Measurements from ENCODE around the gene KCNMA1. TPM values are rescaled to one million over a fixed set of nuclear protein-coding genes. Genes with fewer than 3 reads are reported as not detected.

Gene KCNMA1
- total and polyA plus RNA-seq, 8 donors = 0.92 to 155 (median 54.3) TPM

DNA sequence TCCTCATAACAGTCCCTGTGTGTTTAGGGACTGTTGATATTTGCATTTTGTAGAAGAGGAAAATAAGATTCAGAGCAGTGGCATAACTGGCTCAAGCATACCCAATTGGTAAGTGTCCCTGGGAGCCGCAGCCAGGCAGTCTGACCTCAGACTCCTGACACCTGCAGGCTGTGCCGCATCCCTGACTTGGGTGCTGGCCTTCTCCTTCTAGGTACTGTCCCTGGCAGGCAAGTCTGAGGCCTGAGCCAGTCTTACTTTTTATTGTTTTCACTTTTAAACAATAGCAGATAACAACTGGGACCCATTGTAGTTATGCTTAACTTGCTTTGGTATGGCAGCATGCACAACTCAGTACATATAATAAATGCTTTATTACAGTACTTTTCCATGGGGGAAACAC lies 717.0 kb downstream of the KCNMA1 start:
- Histone ChIP-seq H3K9me3 (no peaks in the 10 kb centered on the region), H3K36me3 (no peaks in the 10 kb centered on the region), H3K4me3 (no peak overlapping the region), H3K27ac (no peak overlapping the region), H3K4me1 (peaks cover 0 to 20% (median 6%) of the 10 kb centered on the region in 4 donors), H3K27me3 (no peaks in the 10 kb centered on the region)
- DNase-seq = no peak
- TF ChIP-seq POLR2A (IDR thresholded peaks at IDR 0.05) (no peak), EP300 (IDR thresholded peaks at IDR 0.05) (no peak), POLR2AphosphoS5 (IDR thresholded peaks at IDR 0.05) (no peak)
- TF ChIP-seq, protein P1, sequence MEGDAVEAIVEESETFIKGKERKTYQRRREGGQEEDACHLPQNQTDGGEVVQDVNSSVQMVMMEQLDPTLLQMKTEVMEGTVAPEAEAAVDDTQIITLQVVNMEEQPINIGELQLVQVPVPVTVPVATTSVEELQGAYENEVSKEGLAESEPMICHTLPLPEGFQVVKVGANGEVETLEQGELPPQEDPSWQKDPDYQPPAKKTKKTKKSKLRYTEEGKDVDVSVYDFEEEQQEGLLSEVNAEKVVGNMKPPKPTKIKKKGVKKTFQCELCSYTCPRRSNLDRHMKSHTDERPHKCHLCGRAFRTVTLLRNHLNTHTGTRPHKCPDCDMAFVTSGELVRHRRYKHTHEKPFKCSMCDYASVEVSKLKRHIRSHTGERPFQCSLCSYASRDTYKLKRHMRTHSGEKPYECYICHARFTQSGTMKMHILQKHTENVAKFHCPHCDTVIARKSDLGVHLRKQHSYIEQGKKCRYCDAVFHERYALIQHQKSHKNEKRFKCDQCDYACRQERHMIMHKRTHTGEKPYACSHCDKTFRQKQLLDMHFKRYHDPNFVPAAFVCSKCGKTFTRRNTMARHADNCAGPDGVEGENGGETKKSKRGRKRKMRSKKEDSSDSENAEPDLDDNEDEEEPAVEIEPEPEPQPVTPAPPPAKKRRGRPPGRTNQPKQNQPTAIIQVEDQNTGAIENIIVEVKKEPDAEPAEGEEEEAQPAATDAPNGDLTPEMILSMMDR (IDR thresholded peaks at IDR 0.05) = no peak
- WGBS, 5 donors = 92 to 100% (median 95%) methylated on average over 2 of the region's 2 CpGs
- intact Hi-C loops (cut with DNase I; ENCODE audit: low total_unique reads) = no loop called here

DNA sequence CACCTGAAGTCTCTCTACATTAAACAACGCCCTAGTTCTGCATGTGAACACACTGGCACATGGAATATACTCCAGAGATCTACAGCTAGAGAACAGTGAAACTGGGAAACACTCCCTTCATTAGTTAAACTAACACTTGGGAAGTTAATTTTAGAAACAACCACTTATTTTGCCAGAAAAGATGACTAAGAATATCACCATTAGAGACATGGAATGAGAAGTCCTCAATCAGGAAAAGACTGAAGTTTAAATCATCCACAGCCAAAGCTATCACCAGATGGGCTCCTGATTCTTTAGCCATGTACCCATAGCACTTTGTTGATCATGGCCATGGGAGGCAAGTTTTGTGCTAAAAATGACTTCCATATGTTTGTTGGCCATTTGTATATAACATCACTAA lies 719.5 kb downstream of the KCNMA1 start:
- intact Hi-C loops (cut with DNase I; ENCODE audit: low total_unique reads) = no loop called here
- no peak overlapping the region for H3K4me3 ChIP-seq
- peaks cover 0 to 20% (median 6%) of the 10 kb centered on the region in 4 donors for H3K4me1 ChIP-seq
- no peaks in the 10 kb centered on the region for H3K36me3 ChIP-seq
- TF ChIP-seq EP300 (IDR thresholded peaks at IDR 0.05) (no peak), POLR2A (IDR thresholded peaks at IDR 0.05) (no peak), POLR2AphosphoS5 (IDR thresholded peaks at IDR 0.05) (no peak)
- TF ChIP-seq, protein P1 (IDR thresholded peaks at IDR 0.05) = no peak
- DNase-seq = no peak
- no peak overlapping the region for H3K27ac ChIP-seq
- H3K9me3 ChIP-seq = no peaks in the 10 kb centered on the region
- 65 to 89% (median 85%) methylated on average over 1 of the region's 1 CpG for WGBS, 5 donors
- H3K27me3 ChIP-seq = no peaks in the 10 kb centered on the region

DNA sequence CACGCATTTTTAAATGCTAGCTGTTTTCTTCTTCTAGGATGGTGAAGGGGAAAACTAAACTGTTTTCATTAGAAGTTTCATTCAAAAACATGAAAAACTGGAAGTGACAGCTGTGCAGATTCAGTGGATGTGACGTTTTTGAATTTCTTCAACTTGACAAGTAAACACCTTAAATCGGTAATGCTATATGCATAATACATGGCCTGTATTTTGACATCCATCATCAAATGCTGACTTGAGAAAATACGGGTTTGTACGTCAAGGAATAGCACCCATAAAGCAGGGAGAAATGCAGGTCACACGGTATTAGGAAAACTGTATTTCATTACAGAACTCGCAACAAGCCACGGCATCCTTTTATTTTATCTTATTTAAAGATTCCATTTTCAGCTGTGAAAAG lies 720.5 kb downstream of the KCNMA1 start:
- H3K4me1 ChIP-seq = peaks cover 0 to 9% (median 3%) of the 10 kb centered on the region in 4 donors
- H3K27ac ChIP-seq = no peak overlapping the region
- H3K4me3 ChIP-seq = no peak overlapping the region
- no peaks in the 10 kb centered on the region for H3K36me3 ChIP-seq
- WGBS, 5 donors = 89 to 94% (median 92%) methylated on average over 8 of the region's 8 CpGs
- H3K9me3 ChIP-seq = no peaks in the 10 kb centered on the region
- intact Hi-C loops (cut with DNase I; ENCODE audit: low total_unique reads) = no loop called here
- no peak for DNase-seq
- H3K27me3 ChIP-seq = no peaks in the 10 kb centered on the region
- TF ChIP-seq EP300 (IDR thresholded peaks at IDR 0.05) (no peak), POLR2AphosphoS5 (IDR thresholded peaks at IDR 0.05) (no peak), POLR2A (IDR thresholded peaks at IDR 0.05) (no peak)
- TF ChIP-seq, protein P1 (IDR thresholded peaks at IDR 0.05) = no peak

DNA sequence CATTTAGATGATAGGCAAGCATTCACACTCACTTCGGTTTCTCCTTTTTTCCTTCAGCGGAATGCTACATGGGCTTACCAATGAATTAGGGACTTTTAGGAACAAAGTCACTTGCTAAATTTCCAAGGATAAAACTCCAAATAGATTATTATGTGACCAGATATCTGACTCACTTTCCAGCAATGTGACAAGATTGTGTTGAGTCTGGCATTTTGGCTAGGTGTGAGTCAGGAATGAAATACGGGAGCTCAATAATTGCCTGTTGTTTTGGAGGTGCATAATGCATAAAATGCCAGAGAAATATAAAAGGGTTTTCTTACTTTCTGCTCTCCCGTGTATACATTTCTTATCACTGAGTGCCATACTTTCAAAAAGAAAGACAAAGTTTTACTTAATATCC lies 721.1 kb downstream of the KCNMA1 start:
- intact Hi-C loops (cut with DNase I; ENCODE audit: low total_unique reads) = no loop called here

More for the DNA sequence above, 721.1 kb downstream of the KCNMA1 start:
- no peak for TF ChIP-seq POLR2A (IDR thresholded peaks at IDR 0.05)
- TF ChIP-seq, protein P1 (IDR thresholded peaks at IDR 0.05) = no peak
- no peak for TF ChIP-seq EP300 (IDR thresholded peaks at IDR 0.05)
- no peak for TF ChIP-seq POLR2AphosphoS5 (IDR thresholded peaks at IDR 0.05)
- WGBS, 5 donors = 79 to 92% (median 84%) methylated on average over 4 of the region's 4 CpGs
- Histone ChIP-seq H3K27me3 (no peaks in the 10 kb centered on the region), H3K4me3 (no peak overlapping the region), H3K4me1 (peaks cover 0 to 4% (median under 1%) of the 10 kb centered on the region in 4 donors), H3K36me3 (no peaks in the 10 kb centered on the region), H3K27ac (no peak overlapping the region), H3K9me3 (no peaks in the 10 kb centered on the region)
- DNase-seq = no peak
